ENCODE data around the gene ZBTB16.

The ZBTB16 gene

DNA sequence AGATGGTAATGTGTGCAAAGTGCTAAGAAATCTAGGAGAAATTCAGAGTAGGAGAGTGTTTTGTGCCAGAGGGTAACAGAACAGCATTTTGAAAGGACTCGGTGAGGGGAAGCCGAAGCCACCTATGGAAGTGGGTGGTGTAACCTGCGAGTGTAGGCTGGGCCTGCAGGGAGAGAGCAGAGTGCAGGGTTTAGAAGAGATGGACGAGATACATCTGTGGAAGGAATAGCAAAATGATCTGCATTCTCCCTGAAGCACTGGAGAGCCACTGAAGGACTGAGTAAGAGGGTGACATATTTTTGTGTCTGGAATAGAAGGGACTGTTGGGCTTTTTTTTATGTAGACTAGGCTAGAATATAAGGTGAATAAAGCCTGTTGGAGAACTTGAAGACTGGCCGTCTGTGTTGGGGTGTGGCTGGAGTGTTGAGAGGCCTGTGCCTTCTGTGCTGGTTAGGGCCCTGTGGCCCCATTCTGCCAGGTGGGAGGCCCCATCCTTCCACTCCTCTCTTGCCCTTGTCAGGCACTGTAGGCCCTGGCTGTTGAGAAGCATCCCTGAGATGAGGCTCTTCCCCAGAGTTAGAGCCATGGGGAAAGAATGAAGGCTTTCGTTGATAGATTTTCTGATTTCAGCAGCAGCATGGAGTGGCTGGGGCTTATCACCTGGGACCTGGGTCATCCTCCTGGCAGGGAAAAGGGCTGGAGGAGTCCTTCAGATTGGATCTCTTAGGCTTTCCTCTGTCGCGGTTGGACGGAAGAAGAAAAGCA, 102.2 kb downstream of the ZBTB16 start:
- no peaks in the 10 kb centered on the region for H3K36me3 Mint-ChIP-seq
- no peaks in the 10 kb centered on the region for H3K27me3 Mint-ChIP-seq
- peak overlapping the region; percentile 1 for H3K4me3 Mint-ChIP-seq
- no peaks in the 10 kb centered on the region for H3K9me3 Mint-ChIP-seq
- peak overlapping the region; percentile 85 for H3K27ac Mint-ChIP-seq
- peaks cover 98% of the 10 kb centered on the region for H3K4me1 Mint-ChIP-seq

DNA sequence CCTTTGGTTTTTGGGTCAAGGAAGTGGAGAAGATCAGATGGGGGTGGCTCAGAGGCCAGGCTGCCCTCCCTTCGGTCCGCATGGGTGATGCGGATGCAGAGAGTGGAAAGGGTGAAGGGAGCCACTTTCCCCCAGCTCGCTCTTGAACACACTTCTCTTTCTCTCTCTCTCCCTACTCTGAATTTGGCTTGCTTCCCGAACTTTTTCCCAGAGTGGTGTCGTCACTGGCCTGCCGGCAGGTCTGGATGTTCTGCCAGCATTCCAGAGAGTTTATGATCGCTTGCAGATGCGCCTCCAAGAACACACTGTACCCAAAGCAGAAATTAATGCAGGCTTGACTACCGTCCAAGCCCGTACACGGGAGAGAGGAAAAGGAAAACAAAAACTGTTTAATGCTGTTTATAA, 103.2 kb downstream of the ZBTB16 start:
- no peaks in the 10 kb centered on the region for H3K27me3 Mint-ChIP-seq
- H3K27ac Mint-ChIP-seq, result no peak overlapping the region
- no peak overlapping the region for H3K4me3 Mint-ChIP-seq
- H3K36me3 Mint-ChIP-seq, result no peaks in the 10 kb centered on the region
- H3K9me3 Mint-ChIP-seq, result no peaks in the 10 kb centered on the region
- peaks cover 98% of the 10 kb centered on the region for H3K4me1 Mint-ChIP-seq

DNA sequence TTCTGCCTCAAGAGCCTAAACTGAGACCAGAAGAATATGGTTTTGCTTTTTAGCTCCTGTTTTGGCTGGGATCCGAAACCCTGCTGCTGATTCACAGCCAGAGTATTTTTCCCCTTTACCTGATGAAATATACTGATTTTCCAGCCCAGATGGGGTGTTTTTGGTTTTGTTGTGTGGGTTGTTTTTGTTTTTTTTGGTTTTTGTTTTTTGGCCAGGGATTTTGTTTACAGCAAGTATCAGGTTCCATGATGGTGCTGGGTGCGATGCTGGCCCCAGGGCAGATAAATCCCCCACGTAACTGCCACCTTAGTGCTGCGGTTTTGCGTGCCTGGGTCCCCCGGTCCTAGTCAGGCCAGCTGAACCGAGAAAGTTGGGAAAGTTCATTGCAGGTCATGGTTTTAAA, 103.7 kb downstream of the ZBTB16 start:
- peak overlapping the region; percentile 46 for H3K27ac Mint-ChIP-seq
- H3K36me3 Mint-ChIP-seq, result no peaks in the 10 kb centered on the region
- no peak overlapping the region for H3K4me3 Mint-ChIP-seq
- H3K27me3 Mint-ChIP-seq, result no peaks in the 10 kb centered on the region
- no peaks in the 10 kb centered on the region for H3K9me3 Mint-ChIP-seq
- H3K4me1 Mint-ChIP-seq, result peaks cover 98% of the 10 kb centered on the region

DNA sequence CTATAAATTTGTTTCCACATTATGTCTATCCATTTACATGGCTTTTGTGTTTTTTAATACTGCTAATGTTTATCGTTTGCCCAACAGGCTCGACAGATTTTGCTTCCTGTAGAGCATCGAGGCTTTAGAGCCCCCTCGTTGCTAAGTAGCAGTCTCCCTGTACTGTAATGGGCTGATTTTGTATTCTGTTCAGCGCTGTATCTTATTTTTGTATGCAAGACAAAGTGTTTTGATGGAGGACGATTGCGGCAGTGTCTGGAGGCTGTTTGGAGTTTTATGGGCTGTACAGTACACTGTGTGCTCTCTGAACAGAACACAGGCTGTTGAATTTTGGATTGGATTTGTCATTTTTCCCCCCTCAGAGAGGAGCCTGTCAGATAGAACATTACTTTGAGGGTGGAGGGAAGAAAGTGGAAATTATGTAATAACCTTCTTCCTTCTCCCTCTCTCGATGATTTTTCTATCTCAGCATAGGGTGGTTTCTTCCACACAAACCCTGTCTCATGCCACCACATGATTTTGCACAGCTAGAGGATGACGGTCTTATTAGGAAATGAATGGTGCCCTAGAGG, 104.4 kb downstream of the ZBTB16 start:
- Mint-ChIP-seq H3K4me1 (peaks cover 99% of the 10 kb centered on the region), H3K27me3 (no peaks in the 10 kb centered on the region), H3K9me3 (no peaks in the 10 kb centered on the region), H3K36me3 (no peaks in the 10 kb centered on the region), H3K4me3 (no peak overlapping the region), H3K27ac (peak overlapping the region; percentile 56)

DNA sequence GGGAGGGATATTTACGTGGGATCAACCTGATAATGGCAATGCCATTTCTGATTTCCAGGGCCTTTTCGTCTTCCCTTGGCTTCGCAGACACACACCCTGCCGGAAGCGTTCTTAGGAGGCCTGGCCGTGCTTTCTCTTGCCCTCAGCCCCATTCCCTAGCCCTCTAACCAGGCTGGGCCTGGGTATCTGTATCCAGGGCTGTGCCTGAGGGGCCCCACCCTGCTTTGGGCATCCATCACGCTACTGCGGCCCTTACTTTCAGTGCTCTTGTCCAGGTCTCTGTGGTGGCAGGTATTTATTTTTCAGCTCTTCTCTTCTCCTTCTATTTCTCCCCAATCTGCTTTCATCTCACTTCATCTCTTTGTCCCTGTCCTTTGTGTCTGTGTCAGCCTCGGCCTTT, 105.0 kb downstream of the ZBTB16 start:
- H3K4me3 Mint-ChIP-seq, result no peak overlapping the region
- H3K4me1 Mint-ChIP-seq, result peaks cover 99% of the 10 kb centered on the region
- no peaks in the 10 kb centered on the region for H3K27me3 Mint-ChIP-seq
- H3K36me3 Mint-ChIP-seq, result no peaks in the 10 kb centered on the region
- peak overlapping the region; percentile 18 for H3K27ac Mint-ChIP-seq
- no peaks in the 10 kb centered on the region for H3K9me3 Mint-ChIP-seq

DNA sequence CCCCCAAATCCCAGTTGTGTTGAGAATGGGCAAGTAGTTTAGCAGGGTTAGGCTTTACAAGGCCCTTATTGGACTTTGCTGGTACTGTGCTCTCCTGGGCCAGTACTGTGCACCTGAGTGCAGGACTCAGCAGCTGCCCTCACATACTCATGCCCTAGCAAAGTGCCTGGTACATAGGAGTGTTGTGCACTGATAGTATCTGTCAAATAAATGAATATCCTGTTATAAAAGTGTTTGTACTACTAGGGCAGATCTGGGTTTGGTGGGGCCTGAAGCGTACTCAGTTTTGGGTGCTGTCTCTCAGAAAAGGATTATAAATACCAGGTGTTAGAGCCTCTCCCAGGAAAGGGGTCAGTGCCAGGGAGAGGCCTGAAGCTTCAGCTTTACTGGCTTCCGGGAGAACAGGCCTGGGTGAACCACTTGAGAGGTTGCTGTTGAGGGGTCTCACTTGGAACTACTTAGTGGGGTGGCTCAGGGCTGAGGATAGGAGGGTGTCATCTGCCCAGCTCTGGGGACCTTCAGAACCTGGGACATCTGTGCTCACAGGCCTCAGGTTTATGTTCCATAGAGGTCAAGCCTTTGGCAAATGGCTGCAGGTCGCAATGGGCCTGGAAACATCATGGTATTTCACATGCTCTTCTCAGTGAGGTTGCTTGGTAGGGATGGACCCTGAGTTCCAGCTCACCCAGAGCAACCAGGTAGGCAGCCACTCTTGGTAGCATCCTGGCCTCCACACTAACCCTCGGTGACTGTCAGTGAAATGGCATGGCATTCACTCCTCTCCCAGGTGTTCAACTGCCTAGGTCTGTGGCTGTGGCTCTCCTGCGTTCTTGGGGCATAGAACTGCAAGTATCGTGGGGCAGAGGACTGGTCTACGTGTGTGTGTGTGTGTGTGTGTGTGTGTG, 106.1 kb downstream of the ZBTB16 start:
- Mint-ChIP-seq H3K27ac (peak overlapping the region; percentile 68), H3K27me3 (no peaks in the 10 kb centered on the region), H3K4me3 (peak overlapping the region; percentile 38), H3K4me1 (peaks cover 99% of the 10 kb centered on the region), H3K9me3 (no peaks in the 10 kb centered on the region), H3K36me3 (no peaks in the 10 kb centered on the region)

DNA sequence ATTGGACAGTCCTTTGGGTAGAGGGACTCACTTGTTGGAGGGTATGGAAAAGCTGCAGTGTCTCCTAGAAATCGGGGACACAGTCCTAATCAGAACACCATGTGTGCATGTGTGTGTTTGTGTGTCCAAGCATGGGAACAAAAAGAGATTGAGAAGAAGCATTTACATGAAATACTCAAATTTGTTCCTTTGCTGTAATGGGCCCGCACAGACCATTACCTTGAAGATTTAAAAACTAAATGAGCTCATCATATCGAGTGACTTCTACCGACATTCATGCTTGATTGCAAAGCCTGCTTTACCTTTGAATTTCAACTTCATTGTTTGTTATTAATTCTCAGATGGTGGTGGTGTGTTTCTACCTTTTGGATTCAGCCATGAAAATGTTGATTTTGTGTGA, 106.9 kb downstream of the ZBTB16 start:
- Mint-ChIP-seq H3K36me3 (no peaks in the 10 kb centered on the region), H3K9me3 (no peaks in the 10 kb centered on the region), H3K4me3 (peak overlapping the region; percentile 38), H3K27me3 (no peaks in the 10 kb centered on the region), H3K27ac (peak overlapping the region; percentile 52), H3K4me1 (peaks cover 99% of the 10 kb centered on the region)

DNA sequence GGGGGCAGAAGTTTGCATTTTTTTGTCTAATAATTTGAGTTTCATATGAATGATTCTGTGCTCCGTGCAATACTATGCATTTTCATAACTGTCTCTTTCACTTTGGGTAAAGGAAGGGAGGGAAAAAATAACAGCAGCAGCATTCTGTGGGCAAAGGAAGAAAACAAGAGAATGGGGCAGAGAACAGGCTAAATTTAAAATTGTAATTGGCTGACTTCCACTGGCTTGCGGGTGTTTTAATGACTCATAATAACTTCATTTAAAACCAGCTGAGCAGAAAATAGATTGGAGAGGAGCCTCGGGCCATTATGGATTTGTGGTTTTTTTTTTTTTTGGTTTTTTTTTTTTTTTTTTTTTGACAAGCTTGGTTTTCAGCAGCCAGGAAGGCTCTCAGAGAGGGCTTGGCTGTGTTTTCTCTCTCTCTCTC, 107.4 kb downstream of the ZBTB16 start:
- peak overlapping the region; percentile 18 for H3K27ac Mint-ChIP-seq
- no peaks in the 10 kb centered on the region for H3K27me3 Mint-ChIP-seq
- H3K9me3 Mint-ChIP-seq, result no peaks in the 10 kb centered on the region
- H3K4me3 Mint-ChIP-seq, result peak overlapping the region; percentile 38
- peaks cover 99% of the 10 kb centered on the region for H3K4me1 Mint-ChIP-seq
- no peaks in the 10 kb centered on the region for H3K36me3 Mint-ChIP-seq

DNA sequence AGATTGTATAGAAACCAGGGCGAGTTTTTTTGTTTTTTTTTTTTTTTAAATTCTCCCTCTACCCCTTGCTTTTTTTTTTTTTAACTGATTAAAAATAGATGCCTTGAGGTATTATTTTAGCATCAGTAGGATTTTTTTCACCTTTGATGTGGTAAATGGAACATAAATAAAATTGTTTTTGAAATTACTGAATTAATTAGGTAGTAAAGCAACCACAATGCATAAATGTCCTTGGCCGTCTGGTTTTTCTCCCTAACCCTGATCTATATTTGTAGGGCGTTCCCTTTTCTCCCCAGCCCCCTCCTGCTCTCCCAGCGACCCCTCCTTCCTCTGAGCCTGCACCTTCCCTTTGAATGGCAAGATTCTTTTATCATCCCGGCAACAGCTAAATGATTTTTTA, 107.8 kb downstream of the ZBTB16 start:
- Mint-ChIP-seq H3K4me1 (peaks cover 99% of the 10 kb centered on the region), H3K36me3 (no peaks in the 10 kb centered on the region), H3K27ac (peak overlapping the region; percentile 86), H3K9me3 (no peaks in the 10 kb centered on the region), H3K4me3 (peak overlapping the region; percentile 55), H3K27me3 (no peaks in the 10 kb centered on the region)

DNA sequence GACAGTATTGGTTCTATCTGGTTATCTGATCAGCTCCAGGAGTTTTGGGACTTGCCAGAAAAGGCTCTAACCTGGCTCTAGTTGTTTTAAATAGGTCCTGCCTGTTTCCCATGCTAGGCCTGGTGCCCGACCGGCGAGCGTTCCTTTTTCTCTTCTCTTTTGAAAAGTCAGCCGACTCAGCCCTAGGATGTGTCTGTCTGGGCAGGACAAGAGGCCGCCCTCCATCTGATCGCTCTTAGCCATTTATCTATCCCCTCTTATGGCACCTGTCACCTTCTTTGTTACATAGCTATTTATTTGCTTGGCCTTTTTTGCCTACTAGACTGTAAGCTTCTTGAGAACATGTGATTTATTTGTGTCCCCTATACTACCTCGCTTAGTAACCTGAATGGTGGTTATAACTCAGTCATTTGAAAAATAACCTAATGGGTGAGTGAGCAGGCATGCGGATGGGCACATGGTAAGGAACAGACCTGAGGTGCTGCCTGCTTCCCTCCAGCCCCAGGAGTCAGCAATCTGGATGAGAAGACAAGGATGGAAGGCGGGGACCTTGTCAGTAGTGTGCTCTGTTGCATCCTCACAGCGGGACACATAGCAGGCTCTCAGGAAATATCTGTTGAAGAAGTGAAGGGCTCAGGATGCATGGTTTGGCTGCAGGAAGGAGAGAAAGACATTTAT, 108.4 kb downstream of the ZBTB16 start:
- peak overlapping the region; percentile 55 for H3K4me3 Mint-ChIP-seq
- no peaks in the 10 kb centered on the region for H3K36me3 Mint-ChIP-seq
- H3K9me3 Mint-ChIP-seq, result no peaks in the 10 kb centered on the region
- peak overlapping the region; percentile 86 for H3K27ac Mint-ChIP-seq
- no peaks in the 10 kb centered on the region for H3K27me3 Mint-ChIP-seq
- peaks cover 99% of the 10 kb centered on the region for H3K4me1 Mint-ChIP-seq

DNA sequence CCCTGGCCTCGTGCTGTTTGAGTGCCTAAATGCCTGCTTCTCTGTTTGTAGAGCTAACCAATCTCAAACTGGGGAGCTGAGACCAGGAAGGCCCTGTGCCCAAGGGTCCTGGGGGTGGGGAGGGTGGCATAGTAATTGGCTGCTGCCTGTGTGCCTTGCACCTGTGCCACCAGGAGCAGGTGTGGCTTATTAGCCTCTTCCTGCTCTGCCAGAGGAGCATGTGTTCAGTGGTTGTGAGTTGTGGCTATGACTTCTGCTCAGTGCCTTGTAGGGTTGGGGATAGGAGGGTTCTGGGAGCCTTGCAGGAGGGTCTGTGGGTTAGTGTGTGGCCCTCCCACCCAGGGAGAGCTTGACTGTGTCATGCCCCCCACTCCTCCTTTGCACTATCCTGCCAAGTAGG, 109.2 kb downstream of the ZBTB16 start:
- Mint-ChIP-seq H3K9me3 (no peaks in the 10 kb centered on the region), H3K27me3 (no peaks in the 10 kb centered on the region), H3K4me3 (peak overlapping the region; percentile 20), H3K36me3 (no peaks in the 10 kb centered on the region), H3K4me1 (peaks cover 100% of the 10 kb centered on the region), H3K27ac (peak overlapping the region; percentile 43)

DNA sequence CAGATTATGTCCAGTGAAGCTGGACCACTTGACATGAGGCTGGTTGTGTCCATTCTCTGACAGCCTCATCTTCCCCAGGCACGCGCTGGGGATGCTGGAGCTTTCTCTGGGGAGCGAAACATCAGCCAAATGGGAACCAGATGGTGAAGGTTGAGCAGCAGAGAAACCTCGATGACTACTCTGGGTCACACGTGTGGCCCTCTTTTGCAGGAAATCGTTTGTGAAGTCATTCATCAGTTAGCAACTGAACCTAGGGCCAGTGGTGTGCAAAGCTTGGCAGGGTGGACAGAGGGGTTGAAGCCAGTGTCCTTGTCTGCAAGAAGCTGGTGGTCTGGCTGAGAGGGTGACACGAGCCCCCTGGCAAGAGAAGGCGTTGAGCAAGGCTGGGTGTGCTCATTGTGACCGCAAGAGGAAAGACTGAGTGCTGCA, 109.8 kb downstream of the ZBTB16 start:
- no peaks in the 10 kb centered on the region for H3K27me3 Mint-ChIP-seq
- no peak overlapping the region for H3K27ac Mint-ChIP-seq
- H3K4me1 Mint-ChIP-seq, result peaks cover 100% of the 10 kb centered on the region
- H3K36me3 Mint-ChIP-seq, result no peaks in the 10 kb centered on the region
- no peaks in the 10 kb centered on the region for H3K9me3 Mint-ChIP-seq
- H3K4me3 Mint-ChIP-seq, result no peak overlapping the region

DNA sequence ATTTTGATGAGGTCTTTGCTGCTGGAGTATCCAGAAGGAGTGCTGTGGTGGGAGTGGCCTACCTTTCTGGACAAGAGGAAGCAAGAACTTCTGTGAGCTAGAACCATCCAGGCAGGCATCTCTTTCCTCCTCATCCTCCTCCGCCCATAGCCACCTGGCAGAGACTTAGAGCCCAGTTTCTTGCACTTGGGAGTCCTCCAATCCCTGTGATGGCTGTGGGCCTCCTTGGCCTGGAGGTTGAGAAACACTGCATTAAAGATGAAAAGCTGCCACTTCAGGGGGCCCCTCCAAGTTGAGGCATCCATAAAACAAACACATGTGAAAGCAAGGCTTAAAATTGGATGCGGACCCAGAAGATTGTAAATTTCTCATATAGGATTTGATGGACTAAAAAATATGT, 110.3 kb downstream of the ZBTB16 start:
- H3K27me3 Mint-ChIP-seq, result no peaks in the 10 kb centered on the region
- no peaks in the 10 kb centered on the region for H3K36me3 Mint-ChIP-seq
- no peaks in the 10 kb centered on the region for H3K9me3 Mint-ChIP-seq
- H3K27ac Mint-ChIP-seq, result no peak overlapping the region
- peaks cover 100% of the 10 kb centered on the region for H3K4me1 Mint-ChIP-seq
- H3K4me3 Mint-ChIP-seq, result no peak overlapping the region

DNA sequence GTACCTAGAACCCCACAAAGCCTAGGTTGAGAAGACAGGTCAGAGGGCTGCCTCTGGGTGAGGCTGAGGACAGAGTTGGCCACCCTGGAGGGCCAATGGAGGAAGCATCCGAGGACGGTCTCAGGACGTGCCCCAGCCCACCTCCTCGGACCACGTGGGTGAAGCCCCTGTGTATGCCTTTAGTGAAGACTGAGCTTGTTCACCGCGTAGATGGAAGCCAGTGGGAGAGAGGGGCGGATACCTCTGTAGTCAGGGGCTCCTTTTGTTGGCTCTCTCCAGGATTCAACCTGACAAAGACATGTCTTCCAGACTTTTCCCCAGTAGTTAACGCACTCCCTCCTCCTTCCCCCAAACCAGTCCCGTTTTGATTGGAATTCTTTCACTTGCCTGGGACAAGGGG, 110.7 kb downstream of the ZBTB16 start:
- Mint-ChIP-seq H3K4me3 (no peak overlapping the region), H3K9me3 (no peaks in the 10 kb centered on the region), H3K36me3 (no peaks in the 10 kb centered on the region), H3K4me1 (peaks cover 100% of the 10 kb centered on the region), H3K27ac (no peak overlapping the region), H3K27me3 (no peaks in the 10 kb centered on the region)

DNA sequence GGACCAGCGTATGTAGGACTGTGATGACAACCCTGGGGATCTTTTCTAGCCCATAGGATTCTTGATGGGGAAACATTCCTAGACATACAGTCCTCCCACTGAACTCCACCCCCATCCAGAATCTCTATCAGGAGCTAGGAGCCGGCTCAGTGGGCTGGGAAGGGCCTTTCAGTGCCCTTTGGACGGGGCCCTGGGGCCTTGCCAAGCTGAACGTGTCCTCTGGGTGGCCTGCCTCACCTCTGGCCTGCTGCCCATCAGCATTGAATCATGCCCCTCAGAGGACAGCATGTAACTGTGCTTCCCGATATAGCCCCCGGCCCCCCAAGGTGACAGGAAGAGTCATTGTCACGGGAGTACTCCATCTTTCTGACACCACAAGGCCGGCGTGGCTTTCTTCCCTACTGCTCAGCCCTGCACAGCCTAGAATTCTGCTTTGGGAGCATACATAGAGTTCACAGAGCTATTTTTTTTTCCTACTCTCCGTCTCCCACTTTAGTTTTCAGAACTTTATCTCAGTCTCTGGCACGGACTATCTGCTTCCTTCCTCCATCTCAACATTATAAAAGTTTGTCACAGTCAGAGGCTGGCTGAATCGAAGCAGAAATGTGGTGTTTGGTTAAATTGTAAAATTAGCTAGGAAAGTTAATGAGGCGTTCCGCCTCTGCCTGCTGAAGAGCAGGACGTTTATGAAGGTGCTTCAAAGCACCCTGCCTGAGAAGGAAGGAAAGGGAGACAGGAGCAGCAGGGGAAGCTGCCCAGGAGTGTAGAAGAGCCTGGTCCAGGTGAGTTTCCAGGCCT, 111.9 kb downstream of the ZBTB16 start:
- H3K27me3 Mint-ChIP-seq, result no peaks in the 10 kb centered on the region
- no peaks in the 10 kb centered on the region for H3K36me3 Mint-ChIP-seq
- H3K27ac Mint-ChIP-seq, result peak overlapping the region; percentile 80
- peaks cover 100% of the 10 kb centered on the region for H3K4me1 Mint-ChIP-seq
- H3K4me3 Mint-ChIP-seq, result peak overlapping the region; percentile 52
- H3K9me3 Mint-ChIP-seq, result no peaks in the 10 kb centered on the region
